Activated CD4-positive, alpha-beta T cell treated with anti-CD3 and anti-CD28 coated beads for 36 hours (primary cell): ENCODE results near the gene NAP1L1. TPM values are rescaled to one million over a fixed set of nuclear protein-coding genes. Genes with fewer than 3 reads are reported as not detected.

Experiments
- ATAC-seq: fragments of 200-7000 bp; cut with Tn5 transposase; one replicate; pipeline ENCODE4 v1.10.0; 2021; ENCODE audit warnings: mild to moderate bottlenecking, moderate library complexity
- CTCF ChIA-PET: fragments of 350-600 bp; sonication (Branson Sonifier 250); formaldehyde crosslinking; loops from one replicate; lab custom pipeline; 2021; ENCODE audit warnings: antibody characterized with exemption; lab: Charles Lee
- POLR2A ChIA-PET: fragments of 350-600 bp; sonication (Branson Sonifier 250); formaldehyde crosslinking; loops from one replicate; lab custom pipeline; 2021; ENCODE audit warnings: antibody characterized with exemption, inconsistent platforms; lab: Charles Lee
- DNase-seq: peaks from one replicate; pipeline ENCODE4 v3.0.0-alpha.2; 2020
- H3K27ac Mint-ChIP-seq: one replicate; pipeline ENCODE4 v1.8.0; 2021; ENCODE audit warnings: mixed read lengths
- H3K27me3 Mint-ChIP-seq: one replicate; pipeline ENCODE4 v1.8.0; 2021; ENCODE audit warnings: mixed read lengths
- H3K36me3 Mint-ChIP-seq: one replicate; pipeline ENCODE4 v1.8.0; 2021; ENCODE audit warnings: low read depth, mixed read lengths
- H3K4me1 Mint-ChIP-seq: one replicate; pipeline ENCODE4 v1.8.0; 2021; ENCODE audit warnings: mixed read lengths
- H3K4me3 Mint-ChIP-seq: one replicate; pipeline ENCODE4 v1.8.0; 2021; ENCODE audit warnings: mild to moderate bottlenecking, moderate library complexity, mixed read lengths
- H3K9me3 Mint-ChIP-seq: one replicate; pipeline ENCODE4 v1.8.0; 2021; ENCODE audit warnings: low read depth, mixed read lengths
- intact Hi-C, 2 experiments: fragments of 100-400 bp; cut with DNase I in 1 of 2; cut with micrococcal nuclease in 1 of 2; formaldehyde crosslinking; loops; one replicate each; pipeline versions ENCODE4 v1.14.2 to v1.15.1; 2022 to 2024; cut with DNase I, micrococcal nuclease
- total RNA-seq, 2 experiments: library from RNA; stranded (reverse); gene quantifications; one replicate each; pipeline ENCODE4 v1.2.3, GENCODE V29; 2021

NAP1L1 gene
- total RNA-seq, 2 experiments from 2014 or later, result 959 to 1,004 TPM

- peaks cover 56% of the 10 kb centered on the region for H3K4me1 Mint-ChIP-seq
- ATAC-seq, result peak; percentile 79
- CTCF ChIA-PET, result interaction anchor here (0.8 to 2.0 kb wide), 13 partner anchors 9 to 536 kb away, joined by 3 to 19 read pairs (median 4); partner anchors contain the start of gene PHLDA1
- peak; percentile 88 for DNase-seq
- peak overlapping the region; percentile 99 for H3K27ac Mint-ChIP-seq
- POLR2A ChIA-PET, result interaction anchor here (0.6 to 2.2 kb wide), 12 partner anchors 10 to 540 kb away, joined by 3 to 45 read pairs (median 4); partner anchors contain the start of genes GLIPR1 and PHLDA1
- intact Hi-C loops, result loop anchor here (1.0 to 5.0 kb wide), 12 partner anchors 10 to 629 kb away; partner anchors contain the start of genes NAP1L1 (in 2 of the 2), PHLDA1 (in 2 of the 2), GLIPR1 (in 1 of the 2) and GLIPR1L2 (in 1 of the 2)
- H3K4me3 Mint-ChIP-seq, result peak overlapping the region; percentile 54
- H3K9me3 Mint-ChIP-seq, result no peaks in the 10 kb centered on the region
- H3K36me3 Mint-ChIP-seq, result peaks cover 2% of the 10 kb centered on the region
- peaks cover 1% of the 10 kb centered on the region for H3K27me3 Mint-ChIP-seq
Measured at GRCh38 chr12:76020731-76021672, 63.5 kb downstream of the NAP1L1 start.

- Mint-ChIP-seq H3K27ac (peak overlapping the region; percentile 99), H3K4me1 (peaks cover 57% of the 10 kb centered on the region), H3K9me3 (no peaks in the 10 kb centered on the region), H3K4me3 (peak overlapping the region; percentile 54), H3K36me3 (no peaks in the 10 kb centered on the region), H3K27me3 (peaks cover 1% of the 10 kb centered on the region)
- ChIA-PET CTCF (interaction anchor here (0.9 to 2.0 kb wide), 10 partner anchors 10 to 535 kb away, joined by 3 to 19 read pairs (median 4); partner anchors contain the start of gene PHLDA1), POLR2A (interaction anchor here (0.6 to 2.2 kb wide), 12 partner anchors 11 to 539 kb away, joined by 3 to 45 read pairs (median 4); partner anchors contain the start of genes GLIPR1 and PHLDA1)
- DNase-seq (peak; percentile 90), ATAC-seq (peak; percentile 82)
- intact Hi-C loops, result loop anchor here (1.0 to 5.0 kb wide), 11 partner anchors 11 to 628 kb away; partner anchors contain the start of genes PHLDA1 (in 2 of the 2), GLIPR1 (in 1 of the 2), GLIPR1L2 (in 1 of the 2) and NAP1L1 (in 1 of the 2)
Measured at GRCh38 chr12:76020281-76020680, 64.2 kb downstream of the NAP1L1 start.

GRCh38 chr12:76018672-76019071 lies 65.8 kb downstream of the NAP1L1 start:
- ChIA-PET POLR2A (no interaction called here), CTCF (no interaction called here)
- intact Hi-C loops, result no loop called here
- DNase-seq, result no peak
- Mint-ChIP-seq H3K27me3 (peaks cover 1% of the 10 kb centered on the region), H3K9me3 (no peaks in the 10 kb centered on the region), H3K36me3 (no peaks in the 10 kb centered on the region), H3K4me3 (no peak overlapping the region), H3K27ac (peak overlapping the region; percentile 2), H3K4me1 (peaks cover 47% of the 10 kb centered on the region)
- ATAC-seq, result no peak

- H3K27ac Mint-ChIP-seq, result no peak overlapping the region
- H3K4me3 Mint-ChIP-seq, result no peak overlapping the region
- DNase-seq (no peak), ATAC-seq (no peak)
- H3K36me3 Mint-ChIP-seq, result no peaks in the 10 kb centered on the region
- no peaks in the 10 kb centered on the region for H3K9me3 Mint-ChIP-seq
- intact Hi-C loops, result no loop called here
- CTCF ChIA-PET, result no interaction called here
- POLR2A ChIA-PET, result no interaction called here
- H3K4me1 Mint-ChIP-seq, result peaks cover 47% of the 10 kb centered on the region
- peaks cover 1% of the 10 kb centered on the region for H3K27me3 Mint-ChIP-seq
Measured at GRCh38 chr12:76018111-76018510, 66.4 kb downstream of the NAP1L1 start.

- DNase-seq (no peak), ATAC-seq (no peak)
- H3K27me3 Mint-ChIP-seq, result peaks cover 1% of the 10 kb centered on the region
- ChIA-PET CTCF (interaction anchor here (1.2 to 1.4 kb wide), 2 partner anchors 14 to 19 kb away, joined by 6 read pairs; no protein-coding TSS in a partner anchor), POLR2A (no interaction called here)
- H3K4me1 Mint-ChIP-seq, result peaks cover 23% of the 10 kb centered on the region
- H3K27ac Mint-ChIP-seq, result no peak overlapping the region
- intact Hi-C loops, result no loop called here
- no peak overlapping the region for H3K4me3 Mint-ChIP-seq
- H3K9me3 Mint-ChIP-seq, result no peaks in the 10 kb centered on the region
- no peaks in the 10 kb centered on the region for H3K36me3 Mint-ChIP-seq
Measured at GRCh38 chr12:76014007-76014406, 70.5 kb downstream of the NAP1L1 start.

- intact Hi-C loops, result loop anchor here in 1 of 2 experiments (2.0 kb wide), 1 partner anchor 15 kb away; no protein-coding TSS in a partner anchor
- Mint-ChIP-seq H3K4me3 (no peak overlapping the region), H3K4me1 (peaks cover 19% of the 10 kb centered on the region), H3K36me3 (no peaks in the 10 kb centered on the region), H3K9me3 (no peaks in the 10 kb centered on the region), H3K27me3 (peaks cover 1% of the 10 kb centered on the region), H3K27ac (no peak overlapping the region)
- POLR2A ChIA-PET, result no interaction called here
- CTCF ChIA-PET, result interaction anchor here (1.2 to 1.4 kb wide), 2 partner anchors 14 to 19 kb away, joined by 6 read pairs; no protein-coding TSS in a partner anchor
- ATAC-seq (no peak), DNase-seq (no peak)
Measured at GRCh38 chr12:76013603-76014002, 70.9 kb downstream of the NAP1L1 start.

- no peak overlapping the region for H3K27ac Mint-ChIP-seq
- intact Hi-C loops, result loop anchor here in 1 of 2 experiments (2.0 kb wide), 1 partner anchor 14 kb away; no protein-coding TSS in a partner anchor
- peaks cover 14% of the 10 kb centered on the region for H3K4me1 Mint-ChIP-seq
- ATAC-seq (no peak), DNase-seq (no peak)
- no peaks in the 10 kb centered on the region for H3K36me3 Mint-ChIP-seq
- H3K27me3 Mint-ChIP-seq, result peaks cover 1% of the 10 kb centered on the region
- no peak overlapping the region for H3K4me3 Mint-ChIP-seq
- CTCF ChIA-PET, result interaction anchor here (1.2 to 1.5 kb wide), 3 partner anchors 13 to 25 kb away, joined by 3 to 6 read pairs (median 6); no protein-coding TSS in a partner anchor
- no peaks in the 10 kb centered on the region for H3K9me3 Mint-ChIP-seq
- POLR2A ChIA-PET, result no interaction called here
Measured at GRCh38 chr12:76012644-76013043, 71.8 kb downstream of the NAP1L1 start.

GRCh38 chr12:76010732-76011458 lies 73.6 kb downstream of the NAP1L1 start:
- CTCF ChIA-PET, result interaction anchor here (1.0 to 1.3 kb wide), 3 partner anchors 8 to 84 kb away, joined by 3 to 4 read pairs (median 3); no protein-coding TSS in a partner anchor

GRCh38 chr12:76008428-76008827 lies 76.1 kb downstream of the NAP1L1 start:
- no peak for ATAC-seq
- CTCF ChIA-PET, result no interaction called here

More at GRCh38 chr12:76010732-76011458, 73.6 kb downstream of the NAP1L1 start:
- DNase-seq (no peak), ATAC-seq (no peak)
- intact Hi-C loops, result no loop called here
- Mint-ChIP-seq H3K27ac (no peak overlapping the region), H3K4me3 (no peak overlapping the region), H3K36me3 (no peaks in the 10 kb centered on the region), H3K27me3 (peaks cover 6% of the 10 kb centered on the region), H3K9me3 (no peaks in the 10 kb centered on the region), H3K4me1 (peaks cover 9% of the 10 kb centered on the region)
- POLR2A ChIA-PET, result no interaction called here

GRCh38 chr12:76007640-76008039 lies 76.8 kb downstream of the NAP1L1 start:
- Mint-ChIP-seq H3K27me3 (peaks cover 7% of the 10 kb centered on the region), H3K9me3 (peaks cover 7% of the 10 kb centered on the region), H3K36me3 (no peaks in the 10 kb centered on the region), H3K4me1 (no peaks in the 10 kb centered on the region), H3K4me3 (no peak overlapping the region), H3K27ac (no peak overlapping the region)
- CTCF ChIA-PET, result no interaction called here
- ATAC-seq, result no peak
- POLR2A ChIA-PET, result no interaction called here
- no peak for DNase-seq
- intact Hi-C loops, result no loop called here

More at GRCh38 chr12:76008428-76008827, 76.1 kb downstream of the NAP1L1 start:
- Mint-ChIP-seq H3K27ac (no peak overlapping the region), H3K27me3 (peaks cover 7% of the 10 kb centered on the region), H3K9me3 (peaks cover 7% of the 10 kb centered on the region), H3K4me1 (no peaks in the 10 kb centered on the region), H3K36me3 (no peaks in the 10 kb centered on the region), H3K4me3 (no peak overlapping the region)
- intact Hi-C loops, result no loop called here
- DNase-seq, result no peak
- POLR2A ChIA-PET, result no interaction called here
